SK-N-SH (cell line): ENCODE measurements around the gene PLK3.

ENCODE experiments used
- CHD2 ChIP-seq: fragments of 150-350 bp; IDR thresholded peaks from 2 replicates; pipeline ENCODE4 v1.6.1; 2018; ENCODE audit warnings: low read length; ENCODE audit not compliant: partially characterized antibody
- CTCF ChIP-seq: fragments of 200-600 bp; sonication (generic); IDR thresholded peaks from 2 replicates; pipeline ENCODE4 v1.6.1; 2017; ENCODE audit warnings: antibody characterized with exemption, mild to moderate bottlenecking, moderate library complexity
- EZH2phosphoT487 ChIP-seq: fragments of 200-600 bp; sonication (generic); IDR thresholded peaks from 2 replicates; pipeline ENCODE4 v1.6.1; 2017; ENCODE audit warnings: low read depth, mixed run types, mild to moderate bottlenecking, antibody characterized with exemption, moderate library complexity, borderline replicate concordance
- FOSL2 ChIP-seq: IDR thresholded peaks from 2 replicates; pipeline ENCODE4 v1.4.0; 2012; ENCODE audit warnings: low read depth, mild to moderate bottlenecking, moderate library complexity, borderline replicate concordance
- MAX ChIP-seq: IDR thresholded peaks from 2 replicates; pipeline ENCODE4 v1.4.0; 2012; ENCODE audit warnings: low read depth
- NFIC ChIP-seq: IDR thresholded peaks from 2 replicates; pipeline ENCODE4 v1.4.0; 2012; ENCODE audit warnings: borderline replicate concordance
- POLR2AphosphoS5 ChIP-seq: IDR thresholded peaks from 2 replicates; pipeline ENCODE4 v1.6.1; 2012; ENCODE audit warnings: low read depth, low read length
- RAD21 ChIP-seq: IDR thresholded peaks from 2 replicates; pipeline ENCODE4 v1.6.1; 2012; ENCODE audit warnings: mild to moderate bottlenecking, low read length
- REST ChIP-seq: IDR thresholded peaks from 2 replicates; pipeline ENCODE4 v1.6.1; 2012; ENCODE audit warnings: mild to moderate bottlenecking, low read depth, low read length, moderate library complexity
- RXRA ChIP-seq: IDR thresholded peaks from 2 replicates; pipeline ENCODE4 v1.4.0; 2012; ENCODE audit warnings: low read depth, mild to moderate bottlenecking, borderline replicate concordance
- SMC3 ChIP-seq: IDR thresholded peaks from 2 replicates; pipeline ENCODE4 v1.6.1; 2012; ENCODE audit warnings: low read depth, low read length, improper control_type of control experiment
- TAF1 ChIP-seq: IDR thresholded peaks from 2 replicates; pipeline ENCODE4 v1.6.1; 2012; ENCODE audit warnings: low read depth, mild to moderate bottlenecking, low read length, moderate library complexity, borderline replicate concordance
- USF1 ChIP-seq: IDR thresholded peaks from 2 replicates; pipeline ENCODE4 v1.4.0; 2012; ENCODE audit warnings: low read depth, borderline replicate concordance

GRCh38 chr1:44834328-44834727 is 34.2 kb downstream of the PLK3 start:
- TF ChIP-seq SMC3, result no peak
- no peak for TF ChIP-seq POLR2AphosphoS5
- no peak for TF ChIP-seq CTCF
- TF ChIP-seq USF1, result no peak
- no peak for TF ChIP-seq MAX
- TF ChIP-seq FOSL2, result no peak
- TF ChIP-seq REST, result no peak
- TF ChIP-seq EZH2phosphoT487, result no peak
- no peak for TF ChIP-seq TAF1
- TF ChIP-seq RAD21, result no peak
- no peak for TF ChIP-seq CHD2
- TF ChIP-seq NFIC, result no peak
- no peak for TF ChIP-seq RXRA
